Measurements from ENCODE around the gene ABCF2. TPM values are rescaled to one million over a fixed set of nuclear protein-coding genes. Genes with fewer than 3 reads are reported as not detected.

The ABCF2 gene
- total RNA-seq, 3 donors from 2014 or later = 35.6 to 58.7 (median 42.2) TPM

GRCh38 chr7:151172273-151173141 is 54.5 kb downstream of the ABCF2 start:
- peak; percentile 97 to 100 (median 100) for TF ChIP-seq CTCF (IDR thresholded peaks at IDR 0.05)
- TF ChIP-seq POLR2AphosphoS5 (IDR thresholded peaks at IDR 0.05) = peak in 2 of 3 donors; percentile 45
- TF ChIP-seq POLR2A (IDR thresholded peaks at IDR 0.05) = no peak
- intact Hi-C loops (cut with DNase I; ENCODE audit: low total_unique reads) = loop anchor here (10.0 kb wide), 1 partner anchor 378 kb away; no protein-coding TSS in a partner anchor
- H3K36me3 ChIP-seq = no peaks in the 10 kb centered on the region
- H3K9me3 ChIP-seq = peaks cover 0 to 4% of the 10 kb centered on the region in 2 donors
- no peak overlapping the region for H3K4me3 ChIP-seq
- H3K27me3 ChIP-seq = peaks cover 2 to 51% of the 10 kb centered on the region in 2 donors
- H3K4me1 ChIP-seq = peaks cover 0 to 2% of the 10 kb centered on the region in 2 donors
- peak; percentile 55 to 84 for DNase-seq (ENCODE audit: low spot score in 2 of 2)
- H3K27ac ChIP-seq = no peak overlapping the region

GRCh38 chr7:151168787-151169162 is 58.2 kb downstream of the ABCF2 start:
- Histone ChIP-seq H3K4me1 (peaks cover 0 to 11% of the 10 kb centered on the region in 2 donors), H3K27ac (no peak overlapping the region), H3K4me3 (no peak overlapping the region), H3K36me3 (no peaks in the 10 kb centered on the region), H3K9me3 (no peaks in the 10 kb centered on the region), H3K27me3 (peaks cover 2 to 48% of the 10 kb centered on the region in 2 donors)
- TF ChIP-seq POLR2AphosphoS5 (IDR thresholded peaks at IDR 0.05) (no peak), POLR2A (IDR thresholded peaks at IDR 0.05) (no peak), CTCF (IDR thresholded peaks at IDR 0.05) (no peak)
- no peak for DNase-seq (ENCODE audit: low spot score in 2 of 2)
- intact Hi-C loops (cut with DNase I; ENCODE audit: low total_unique reads) = no loop called here

GRCh38 chr7:151168003-151168786 is 58.8 kb downstream of the ABCF2 start:
- Histone ChIP-seq H3K36me3 (no peaks in the 10 kb centered on the region), H3K9me3 (no peaks in the 10 kb centered on the region), H3K4me1 (peaks cover 0 to 11% of the 10 kb centered on the region in 2 donors), H3K4me3 (peak overlapping the region; percentile 37 to 74 (median 51)), H3K27me3 (peaks cover 2 to 44% of the 10 kb centered on the region in 2 donors), H3K27ac (no peak overlapping the region)
- intact Hi-C loops (cut with DNase I; ENCODE audit: low total_unique reads) = no loop called here
- no peak for DNase-seq (ENCODE audit: low spot score in 2 of 2)
- TF ChIP-seq CTCF (IDR thresholded peaks at IDR 0.05) (peak in 2 of 3 donors; percentile 22 to 28), POLR2A (IDR thresholded peaks at IDR 0.05) (no peak), POLR2AphosphoS5 (IDR thresholded peaks at IDR 0.05) (no peak)

GRCh38 chr7:151167197-151167961 is 59.6 kb downstream of the ABCF2 start, which contains the start of gene GBX1:
TSS of gene GBX1 (minus strand) at chr7:151167694. CDS start at chr7:151167548, 146 bp downstream.
- H3K4me1 ChIP-seq = peaks cover 0 to 11% of the 10 kb centered on the region in 2 donors
- no peaks in the 10 kb centered on the region for H3K36me3 ChIP-seq
- TF ChIP-seq CTCF (IDR thresholded peaks at IDR 0.05) (no peak), POLR2AphosphoS5 (IDR thresholded peaks at IDR 0.05) (no peak), POLR2A (IDR thresholded peaks at IDR 0.05) (no peak)
- peak within 1 kb of the TSS; percentile 37 to 74 (median 51) for H3K4me3 ChIP-seq
- no peak within 1 kb of the TSS for H3K27ac ChIP-seq
- no peak for DNase-seq (ENCODE audit: low spot score in 2 of 2)
- H3K9me3 ChIP-seq = no peaks in the 10 kb centered on the region
- H3K27me3 ChIP-seq = peaks cover 2 to 43% of the 10 kb centered on the region in 2 donors
- intact Hi-C loops (cut with DNase I; ENCODE audit: low total_unique reads) = no loop called here
